ENCODE data around the gene ABLIM2. TPM values are rescaled to one million over a fixed set of nuclear protein-coding genes. Genes with fewer than 3 reads are reported as not detected.

ABLIM2 gene
- total and polyA plus RNA-seq, 10 of the 15 experiments (the other 5 are each of a cell fraction or from before 2014, with no cell fraction given): 0.03 to 0.15 (median 0.05) TPM; not detected in 7

- in situ Hi-C loops (cut with MboI) (no loop called here), intact Hi-C loops (cut with micrococcal nuclease; ENCODE audit: unreplicated experiment) (no loop called here)
- Histone ChIP-seq H3K9me3 (replicated peaks; ENCODE audit: control insufficient read depth, insufficient read depth, low read length) (no peaks in the 10 kb centered on the region), H3K79me2 (ENCODE audit: control insufficient read depth, insufficient read depth, low read length) (peaks cover 34% of the 10 kb centered on the region), H3K9ac (ENCODE audit: control insufficient read depth, insufficient read depth, low read length) (no peak overlapping the region), H3K27ac (ENCODE audit: control insufficient read depth, insufficient read depth) (no peak overlapping the region), H2AFZ (ENCODE audit: control insufficient read depth, low read depth, low read length) (no peak overlapping the region), H3K4me2 (ENCODE audit: control insufficient read depth, insufficient read depth) (no peak overlapping the region), H3K4me3 (no peak overlapping the region), H3K4me1 (ENCODE audit: control insufficient read depth, insufficient read depth, low read length) (peaks cover 36% of the 10 kb centered on the region), H4K20me1 (ENCODE audit: control insufficient read depth, insufficient read depth) (no peaks in the 10 kb centered on the region), H3K27me3 (replicated peaks in 1 of 2; ENCODE audit: control insufficient read depth in 2 of 2, insufficient read depth in 2 of 2, low read length in 1 of 2) (no peaks in the 10 kb centered on the region), H3K36me3 (ENCODE audit: control insufficient read depth in 2 of 2, insufficient read depth in 2 of 2, low read length in 1 of 2) (no peaks in the 10 kb centered on the region)
- ChIA-PET RAD21 (ENCODE audit: unreplicated experiment) (interaction anchor here (3.8 to 4.4 kb wide), 2 partner anchors 21 to 31 kb away, joined by 27 to 28 read pairs; no protein-coding TSS in a partner anchor), SMC1A (ENCODE audit: uncharacterized antibody, unreplicated experiment) (interaction anchor here (0.8 to 2.1 kb wide), 3 partner anchors 21 to 45 kb away, joined by 3 to 6 read pairs (median 5); no protein-coding TSS in a partner anchor), POLR2A (interaction anchor here (1.2 to 1.8 kb wide), 2 partner anchors 25 to 38 kb away, joined by 4 to 6 read pairs; partner anchors contain the start of gene ABLIM2), CTCF (interaction anchor here (2.0 to 3.7 kb wide), 3 partner anchors 20 to 32 kb away, joined by 8 to 33 read pairs (median 12); no protein-coding TSS in a partner anchor)
- no peak for ATAC-seq
- 90% methylated on average over 13 of the region's 13 CpGs for WGBS (ENCODE audit: insufficient coverage, insufficient replicate concordance, low lambda C conversion rate, missing lambda C conversion rate)
- no peak for TF ChIP-seq SKIL (IDR thresholded peaks at IDR 0.05; ENCODE audit: low read depth, poor library complexity, severe bottlenecking)
- no peak for TF ChIP-seq SMARCA5 (IDR thresholded peaks at IDR 0.05)
- FAIRE-seq: no peak
- BruUV-seq (replicated peaks): no TSS peak
- DNase-seq (ENCODE audit: low read depth, low spot score): no peak
Observed at GRCh38 chr4:8197521-8197920, 38.9 kb upstream of the ABLIM2 start.

- no peak overlapping the region for H3K9ac ChIP-seq (ENCODE audit: control insufficient read depth, insufficient read depth, low read length)
- no peaks in the 10 kb centered on the region for H4K20me1 ChIP-seq (ENCODE audit: control insufficient read depth, insufficient read depth)
- H2AFZ ChIP-seq (ENCODE audit: control insufficient read depth, low read depth, low read length): no peak overlapping the region
- H3K4me3 ChIP-seq: no peak overlapping the region
- in situ Hi-C loops (cut with MboI) (no loop called here), intact Hi-C loops (cut with micrococcal nuclease; ENCODE audit: unreplicated experiment) (no loop called here)
- H3K4me2 ChIP-seq (ENCODE audit: control insufficient read depth, insufficient read depth): no peak overlapping the region
- no peak for TF ChIP-seq STAT3 (IDR thresholded peaks at IDR 0.05; ENCODE audit: low read depth, low read length)
- no peak for TF ChIP-seq HDGF (IDR thresholded peaks at IDR 0.05)
- no peak for TF ChIP-seq RAD21 (IDR thresholded peaks at IDR 0.05; ENCODE audit: insufficient read depth, low read depth, low read length)
- TF ChIP-seq TARDBP (IDR thresholded peaks at IDR 0.05; ENCODE audit: borderline replicate concordance): no peak
- no peak for TF ChIP-seq NFYA (IDR thresholded peaks at IDR 0.05; ENCODE audit: borderline replicate concordance, low read depth, low read length)
- TF ChIP-seq IRF3 (IDR thresholded peaks at IDR 0.05): no peak
- no peak for TF ChIP-seq POLR2AphosphoS2 (IDR thresholded peaks at IDR 0.05; ENCODE audit: low read depth, low read length)
- no peak for TF ChIP-seq CBX3 (IDR thresholded peaks at IDR 0.05; ENCODE audit: borderline replicate concordance, low read depth)
- no peak for TF ChIP-seq TCF7 (IDR thresholded peaks at IDR 0.05; ENCODE audit: borderline replicate concordance)
- TF ChIP-seq SMAD5 (IDR thresholded peaks at IDR 0.05; ENCODE audit: low read depth): no peak
- H3K27me3 ChIP-seq (replicated peaks in 1 of 2; ENCODE audit: control insufficient read depth in 2 of 2, insufficient read depth in 2 of 2, low read length in 1 of 2): no peaks in the 10 kb centered on the region
- RAD21 ChIA-PET (ENCODE audit: unreplicated experiment): interaction anchor here (5.8 kb wide), 1 partner anchor 19 kb away, joined by 76 read pairs; no protein-coding TSS in a partner anchor
- FAIRE-seq: no peak
- no peaks in the 10 kb centered on the region for H3K9me3 ChIP-seq (replicated peaks; ENCODE audit: control insufficient read depth, insufficient read depth, low read length)
- CTCF ChIA-PET: interaction anchor here (6.3 kb wide), 1 partner anchor 19 kb away, joined by 96 read pairs; no protein-coding TSS in a partner anchor
- DNase-seq (ENCODE audit: low read depth, low spot score): no peak
- SMC1A ChIA-PET (ENCODE audit: uncharacterized antibody, unreplicated experiment): no interaction called here
- H3K79me2 ChIP-seq (ENCODE audit: control insufficient read depth, insufficient read depth, low read length): peaks cover 19% of the 10 kb centered on the region
- POLR2A ChIA-PET: no interaction called here
- 69% methylated on average over 19 of the region's 20 CpGs for WGBS (ENCODE audit: insufficient coverage, insufficient replicate concordance, low lambda C conversion rate, missing lambda C conversion rate)
- no peak overlapping the region for H3K27ac ChIP-seq (ENCODE audit: control insufficient read depth, insufficient read depth)
- H3K4me1 ChIP-seq (ENCODE audit: control insufficient read depth, insufficient read depth, low read length): peaks cover 34% of the 10 kb centered on the region
- no TSS peak for BruUV-seq (replicated peaks)
- no peaks in the 10 kb centered on the region for H3K36me3 ChIP-seq (ENCODE audit: control insufficient read depth in 2 of 2, insufficient read depth in 2 of 2, low read length in 1 of 2)
- ATAC-seq: no peak
Observed at GRCh38 chr4:8195841-8196458, 37.3 kb upstream of the ABLIM2 start.
